NCI-H1417 treated with DMSO at 0.1 percent for 48 hours (cell line): ENCODE measurements around the gene HLA-A.
"Not testable (repeated sequence)": the region's sequence is repeated elsewhere in the genome, so short reads cannot be mapped to it uniquely, and the experiment has no call there.

Experiments used
- DNase-seq: peaks from one replicate; lab custom pipeline; 2025; lab: John Stamatoyannopoulos, UW

Gene HLA-A

GRCh38 chr6:29942275-29943052, at the start of gene HLA-A:
Gene HLA-A (plus strand): TSS chr6:29942532. CDS start chr6:29942554, 22 bp downstream.
- DNase-seq, result peak; percentile 24

- DNase-seq, result no peak
Measured at GRCh38 chr6:29892696-29893095, 49.6 kb upstream of the HLA-A start.

- DNase-seq, result no peak
Measured at GRCh38 chr6:29899281-29899680, 43.1 kb upstream of the HLA-A start.

GRCh38 chr6:29905286-29905685, 37.0 kb upstream of the HLA-A start:
- no peak for DNase-seq

- no peak for DNase-seq
Measured at GRCh38 chr6:29907637-29908340, 34.5 kb upstream of the HLA-A start.

GRCh38 chr6:29908341-29908662, 34.0 kb upstream of the HLA-A start:
- no peak for DNase-seq

GRCh38 chr6:29908710-29909109, 33.6 kb upstream of the HLA-A start:
- DNase-seq, result no peak

- no peak for DNase-seq
Measured at GRCh38 chr6:29909985-29910384, 32.3 kb upstream of the HLA-A start.

GRCh38 chr6:29912840-29913239, 29.5 kb upstream of the HLA-A start:
- DNase-seq, result no peak

- DNase-seq, result no peak
Measured at GRCh38 chr6:29916741-29917140, 25.6 kb upstream of the HLA-A start.

GRCh38 chr6:29917857-29918256, 24.5 kb upstream of the HLA-A start:
- no peak for DNase-seq

GRCh38 chr6:29919506-29920445, 22.6 kb upstream of the HLA-A start:
- DNase-seq, result no peak

GRCh38 chr6:29924287-29924686, 18.0 kb upstream of the HLA-A start:
- no peak for DNase-seq

- no peak for DNase-seq
Measured at GRCh38 chr6:29924731-29925130, 17.6 kb upstream of the HLA-A start.

- DNase-seq, result no peak
Measured at GRCh38 chr6:29925321-29925720, 17.0 kb upstream of the HLA-A start.

GRCh38 chr6:29925727-29926412, 16.5 kb upstream of the HLA-A start:
- no peak for DNase-seq

- no peak for DNase-seq
Measured at GRCh38 chr6:29926413-29927274, 15.7 kb upstream of the HLA-A start.

GRCh38 chr6:29927275-29927569, 15.1 kb upstream of the HLA-A start:
- DNase-seq, result no peak

GRCh38 chr6:29927841-29928388, 14.4 kb upstream of the HLA-A start:
- no peak for DNase-seq

- not testable (repeated sequence) for DNase-seq
Measured at GRCh38 chr6:29930047-29930446, 12.3 kb upstream of the HLA-A start.

- DNase-seq, result no peak
Measured at GRCh38 chr6:29933955-29934354, 8.4 kb upstream of the HLA-A start.
